NB4 (cell line): Measurements from ENCODE around the gene LEFTY1.

Experiments used
- POLR2A ChIP-seq: IDR thresholded peaks from 2 replicates; pipeline ENCODE4 v1.6.1; 2011; ENCODE audit warnings: mild to moderate bottlenecking; ENCODE audit not compliant: insufficient read length; ENCODE audit errors: extremely low read depth
- TF ChIP-seq, protein P1 (sequence below): IDR thresholded peaks from one replicate; pipeline ENCODE4 v1.5.1; 2012; ENCODE audit warnings: low read depth, low read length

- TF ChIP-seq, protein P1, sequence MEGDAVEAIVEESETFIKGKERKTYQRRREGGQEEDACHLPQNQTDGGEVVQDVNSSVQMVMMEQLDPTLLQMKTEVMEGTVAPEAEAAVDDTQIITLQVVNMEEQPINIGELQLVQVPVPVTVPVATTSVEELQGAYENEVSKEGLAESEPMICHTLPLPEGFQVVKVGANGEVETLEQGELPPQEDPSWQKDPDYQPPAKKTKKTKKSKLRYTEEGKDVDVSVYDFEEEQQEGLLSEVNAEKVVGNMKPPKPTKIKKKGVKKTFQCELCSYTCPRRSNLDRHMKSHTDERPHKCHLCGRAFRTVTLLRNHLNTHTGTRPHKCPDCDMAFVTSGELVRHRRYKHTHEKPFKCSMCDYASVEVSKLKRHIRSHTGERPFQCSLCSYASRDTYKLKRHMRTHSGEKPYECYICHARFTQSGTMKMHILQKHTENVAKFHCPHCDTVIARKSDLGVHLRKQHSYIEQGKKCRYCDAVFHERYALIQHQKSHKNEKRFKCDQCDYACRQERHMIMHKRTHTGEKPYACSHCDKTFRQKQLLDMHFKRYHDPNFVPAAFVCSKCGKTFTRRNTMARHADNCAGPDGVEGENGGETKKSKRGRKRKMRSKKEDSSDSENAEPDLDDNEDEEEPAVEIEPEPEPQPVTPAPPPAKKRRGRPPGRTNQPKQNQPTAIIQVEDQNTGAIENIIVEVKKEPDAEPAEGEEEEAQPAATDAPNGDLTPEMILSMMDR, result no peak
- no peak for TF ChIP-seq POLR2A
These were observed 29.8 kb downstream of the LEFTY1 start for GRCh38 chr1:225859151-225859550.
